HCT116 (cell line): Measurements from ENCODE around the gene ADORA3. TPM values are rescaled to one million over a fixed set of nuclear protein-coding genes. Genes with fewer than 3 reads are reported as not detected.

Experiments used
- ATAC-seq: fragments of 200-7000 bp; cut with Tn5 transposase; 2 replicates; pipeline ENCODE4 v1.9.1; 2020; ENCODE audit warnings: mild to moderate bottlenecking, moderate library complexity
- BruUV-seq: library from RNA; stranded (reverse); fragments of 400-500 nt; replicated peaks from 2 replicates; lab custom pipeline; 2021; lab: Mats Ljungman, UMichigan
- CTCF ChIA-PET: fragments of 300-600 bp; sonication (Branson Sonifier 250); formaldehyde crosslinking; loops from one replicate; lab custom pipeline; 2021; ENCODE audit warnings: antibody characterized with exemption; lab: Charles Lee
- POLR2A ChIA-PET: fragments of 300-600, 350-600 bp; sonication (Branson Sonifier 250); formaldehyde crosslinking; loops from one replicate; lab custom pipeline; 2021; ENCODE audit warnings: antibody characterized with exemption; lab: Charles Lee
- RAD21 ChIA-PET, 2 experiments: fragments of 300-600 bp; sonication (Branson Sonifier 250); formaldehyde crosslinking; loops; one replicate each; lab custom pipeline; 2023; ENCODE audit warnings: low total read pairs in 2 of 2; ENCODE audit not compliant: uncharacterized antibody in 2 of 2, unreplicated experiment in 2 of 2, low non-redundant PET in 1 of 2; lab: Charles Lee
- DNase-seq: peaks from one replicate; pipeline ENCODE4 v3.0.0-alpha.2; 2010; ENCODE audit warnings: low read depth, low spot score
- H2AFZ ChIP-seq: fragments of 200-600 bp; shearing (Covaris generic), sonication (generic); 2 replicates; pipeline ENCODE4 v1.6.1; 2017; ENCODE audit warnings: low read depth, mixed run types, mixed read lengths, antibody characterized with exemption, low read length; ENCODE audit not compliant: poor library complexity, severe bottlenecking
- H3K27ac ChIP-seq: 2 replicates; pipeline ENCODE4 v1.5.1; 2012; ENCODE audit warnings: low read depth, low read length
- H3K27me3 ChIP-seq: fragments of 200-600 bp; sonication (generic); 2 replicates; pipeline ENCODE4 v1.6.1; 2016; ENCODE audit warnings: mixed run types, low read length, mixed read lengths; ENCODE audit not compliant: insufficient read depth
- H3K36me3 ChIP-seq, 2 experiments: fragments of 200-500 bp in 1 of 2; fragments of 200-600 bp in 1 of 2; sonication (Bioruptor generic) in 1 of 2; sonication (generic) in 1 of 2; 2 replicates each; pipeline versions ENCODE4 v1.5.1 to v1.6.1; 2014 to 2016; ENCODE audit warnings: low read length in 2 of 2, inconsistent platforms in 1 of 2, mixed read lengths in 1 of 2, mixed run types in 1 of 2; ENCODE audit not compliant: insufficient read depth in 2 of 2, control insufficient read depth in 1 of 2
- H3K4me1 ChIP-seq, 2 experiments: fragments of 200-600 bp in 1 of 2; sonication (generic) in 1 of 2; 2 replicates each; pipeline versions ENCODE4 v1.5.1 to v1.6.1; 2012 to 2017; ENCODE audit warnings: low read length in 2 of 2, inconsistent platforms in 1 of 2, mild to moderate bottlenecking in 1 of 2, mixed read lengths in 1 of 2, mixed run types in 1 of 2, moderate library complexity in 1 of 2; ENCODE audit not compliant: insufficient read depth in 2 of 2, control insufficient read depth in 1 of 2
- H3K4me2 ChIP-seq: fragments of 200-600 bp; sonication (generic); 2 replicates; pipeline ENCODE4 v1.6.1; 2017; ENCODE audit warnings: mixed run types, low read length, mixed read lengths
- H3K4me3 ChIP-seq, 2 experiments: fragments of 200-600 bp in 1 of 2; sonication (generic) in 1 of 2; replicated peaks in 1 of 2; 2 replicates each; pipeline ENCODE4 v1.5.1; 2011 to 2016; ENCODE audit warnings: low read length in 2 of 2, control low read depth in 1 of 2, low read depth in 1 of 2, mild to moderate bottlenecking in 1 of 2, mixed read lengths in 1 of 2, mixed run types in 1 of 2
- H3K79me2 ChIP-seq: fragments of 200-600 bp; sonication (generic); 2 replicates; pipeline ENCODE4 v1.6.1; 2017; ENCODE audit warnings: mild to moderate bottlenecking, mixed run types, low read length, moderate library complexity, mixed read lengths; ENCODE audit not compliant: insufficient read depth
- H3K9ac ChIP-seq: fragments of 200-600 bp; sonication (generic); 2 replicates; pipeline ENCODE4 v1.6.1; 2016; ENCODE audit warnings: low read length, mixed read lengths
- H3K9me2 ChIP-seq: fragments of 200-600 bp; sonication (generic), shearing (Covaris generic); 2 replicates; pipeline ENCODE4 v1.6.1; 2017; ENCODE audit warnings: mixed run types, mild to moderate bottlenecking, moderate library complexity; ENCODE audit not compliant: insufficient read depth
- H3K9me3 ChIP-seq, 2 experiments: fragments of 200-500 bp in 1 of 2; fragments of 200-600 bp in 1 of 2; sonication (Bioruptor generic) in 1 of 2; sonication (generic) in 1 of 2; 2 replicates each; pipeline ENCODE4 v1.6.1; 2014 to 2017; ENCODE audit warnings: low read length in 2 of 2, mixed read lengths in 2 of 2, inconsistent platforms in 1 of 2, low read depth in 1 of 2, mild to moderate bottlenecking in 1 of 2, mixed run types in 1 of 2, moderate library complexity in 1 of 2; ENCODE audit not compliant: control insufficient read depth in 1 of 2, insufficient read depth in 1 of 2
- H4K20me1 ChIP-seq: fragments of 200-600 bp; sonication (generic), shearing (Covaris generic); 2 replicates; pipeline ENCODE4 v1.6.1; 2017; ENCODE audit warnings: mixed run types, mild to moderate bottlenecking, moderate library complexity; ENCODE audit not compliant: insufficient read depth
- CBX3 ChIP-seq: IDR thresholded peaks from 2 replicates; pipeline ENCODE4 v1.6.1; 2012; ENCODE audit warnings: low read depth
- CEBPB ChIP-seq: IDR thresholded peaks from 2 replicates; pipeline ENCODE4 v1.6.1; 2012; ENCODE audit warnings: low read depth
- EGR1 ChIP-seq: IDR thresholded peaks from 2 replicates; pipeline ENCODE4 v1.6.1; 2012; ENCODE audit warnings: low read depth
- ELF1 ChIP-seq: IDR thresholded peaks from 2 replicates; pipeline ENCODE4 v1.6.1; 2012; ENCODE audit warnings: low read depth, borderline replicate concordance
- EZH2 ChIP-seq: fragments of 200-600 bp; sonication (generic); IDR thresholded peaks from 2 replicates; pipeline ENCODE4 v1.6.1; 2017; ENCODE audit warnings: antibody characterized with exemption, mixed run types
- EZH2phosphoT487 ChIP-seq: fragments of 200-600 bp; IDR thresholded peaks from 2 replicates; pipeline ENCODE4 v1.6.1; 2018; ENCODE audit warnings: antibody characterized with exemption, borderline replicate concordance
- FOSL1 ChIP-seq: IDR thresholded peaks from 2 replicates; pipeline ENCODE4 v1.6.1; 2012; ENCODE audit warnings: low read depth
- JUND ChIP-seq: IDR thresholded peaks from 2 replicates; pipeline ENCODE4 v1.6.1; 2012
- POLR2A ChIP-seq: IDR thresholded peaks from 2 replicates; pipeline ENCODE4 v1.7.0; 2011; ENCODE audit warnings: borderline replicate concordance; ENCODE audit not compliant: insufficient read depth, insufficient read length; ENCODE audit errors: extremely low read depth
- POLR2AphosphoS5 ChIP-seq: IDR thresholded peaks from 2 replicates; pipeline ENCODE4 v1.6.1; 2011; ENCODE audit warnings: mild to moderate bottlenecking, low read depth, low read length, moderate library complexity
- RAD21 ChIP-seq: IDR thresholded peaks from 2 replicates; pipeline ENCODE4 v1.6.1; 2012; ENCODE audit warnings: low read depth, mild to moderate bottlenecking
- SP1 ChIP-seq: IDR thresholded peaks from 2 replicates; pipeline ENCODE4 v1.6.1; 2012; ENCODE audit warnings: low read depth
- SRF ChIP-seq: IDR thresholded peaks from 2 replicates; pipeline ENCODE4 v1.6.1; 2012; ENCODE audit warnings: low read depth
- TCF7L2 ChIP-seq: IDR thresholded peaks from 2 replicates; pipeline ENCODE4 v1.7.0; 2011; ENCODE audit warnings: borderline replicate concordance, inconsistent platforms; ENCODE audit not compliant: insufficient read depth, insufficient read length; ENCODE audit errors: extremely low read depth
- YY1 ChIP-seq: IDR thresholded peaks from 2 replicates; pipeline ENCODE4 v1.6.1; 2011; ENCODE audit warnings: low read length, low read depth, moderate library complexity, mild to moderate bottlenecking; ENCODE audit not compliant: insufficient replicate concordance; ENCODE audit errors: extremely low read depth
- ZNF274 ChIP-seq: fragments of 200-500 bp; sonication (Bioruptor generic); IDR thresholded peaks from 2 replicates; pipeline ENCODE4 v1.6.1; 2014; ENCODE audit warnings: mild to moderate bottlenecking, low read depth, low read length, inconsistent platforms
- intact Hi-C: fragments of 100-400 bp; cut with micrococcal nuclease; formaldehyde crosslinking; loops from 2 replicates; pipeline ENCODE4 v1.10.0; 2022
- total RNA-seq: library from RNA; stranded (reverse); gene quantifications from one replicate; pipeline ENCODE4 v1.2.1, GENCODE V29; 2021; ENCODE audit not compliant: unreplicated experiment
- TF ChIP-seq, protein P1 (sequence below): IDR thresholded peaks from 2 replicates; pipeline ENCODE4 v1.6.1; 2012
- TF ChIP-seq, protein P2 (sequence below): IDR thresholded peaks from 2 replicates; pipeline ENCODE4 v1.6.1; 2012; ENCODE audit warnings: low read depth
- TF ChIP-seq, protein P3 (sequence below): IDR thresholded peaks from 2 replicates; pipeline ENCODE4 v1.6.1; 2011; ENCODE audit warnings: mild to moderate bottlenecking, low read length, moderate library complexity; ENCODE audit not compliant: insufficient replicate concordance; ENCODE audit errors: extremely low read depth

ADORA3 gene
- total RNA-seq, 1 experiment from 2014 or later, result not detected

DNA sequence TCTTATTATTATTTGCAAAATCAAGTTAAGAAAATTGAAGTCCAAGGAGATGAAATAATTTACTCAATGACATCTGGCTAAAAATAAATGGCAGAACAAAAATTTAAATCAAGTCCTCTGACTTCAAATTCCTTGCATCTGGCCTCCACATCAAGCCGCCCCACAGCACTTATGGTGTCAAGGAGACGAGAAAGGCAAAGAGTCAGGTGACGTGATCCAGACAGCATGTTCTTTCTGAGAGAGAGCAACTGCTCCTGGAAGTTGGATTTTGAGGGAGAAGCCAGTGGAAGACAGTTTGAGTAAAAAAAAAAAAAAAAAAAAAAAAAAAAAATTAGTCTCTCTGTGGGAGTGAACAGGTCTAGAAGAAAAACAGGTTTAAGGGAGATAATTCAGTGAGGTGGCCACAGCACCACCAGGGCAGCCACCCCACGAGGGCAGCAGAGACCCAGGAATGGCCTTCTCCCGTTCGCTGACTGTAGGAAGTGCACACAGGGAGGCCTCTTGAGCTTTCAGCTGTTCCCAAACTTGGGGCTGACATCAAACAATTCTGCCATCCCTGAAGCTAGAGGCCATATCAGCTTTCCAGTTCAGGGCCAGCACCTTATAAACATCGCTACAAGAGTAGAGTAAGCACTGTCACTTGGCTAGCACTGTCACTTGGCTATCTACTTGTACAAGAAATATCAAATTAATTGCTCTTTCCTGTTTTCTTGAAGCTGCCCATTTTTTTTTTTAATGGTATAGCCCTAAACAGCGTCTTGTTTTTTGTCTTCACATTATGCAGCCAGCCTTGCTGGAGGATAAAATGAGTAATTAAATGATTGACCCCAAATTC is 21.8 kb downstream of the ADORA3 start:
- H3K36me3 ChIP-seq, result no peaks in the 10 kb centered on the region
- no peak overlapping the region for H3K27ac ChIP-seq
- ChIA-PET POLR2A (interaction anchor here (0.7 kb wide), 1 partner anchor 266 kb away, joined by 3 read pairs; no protein-coding TSS in a partner anchor), RAD21 (interaction anchor here (0.6 to 1.4 kb wide), 8 partner anchors 26 to 784 kb away, joined by 3 to 7 read pairs (median 3); no protein-coding TSS in a partner anchor), CTCF (interaction anchor here (0.6 to 3.2 kb wide), 15 partner anchors 9 to 888 kb away, joined by 3 to 41 read pairs (median 6); partner anchors contain the start of gene INKA2)
- peak; percentile 42 for DNase-seq
- peak; percentile 97 for ATAC-seq
- H3K79me2 ChIP-seq, result no peaks in the 10 kb centered on the region
- no peak overlapping the region for H3K9ac ChIP-seq
- intact Hi-C loops, result loop anchor here (1.0 to 5.0 kb wide), 4 partner anchors 175 to 511 kb away; no protein-coding TSS in a partner anchor
- no peaks in the 10 kb centered on the region for H3K9me3 ChIP-seq
- no peak overlapping the region for H3K4me2 ChIP-seq
- BruUV-seq, result no TSS peak
- H3K4me1 ChIP-seq, result no peaks in the 10 kb centered on the region
- no peaks in the 10 kb centered on the region for H3K9me2 ChIP-seq
- H3K4me3 ChIP-seq, result no peak overlapping the region
- H3K27me3 ChIP-seq, result no peaks in the 10 kb centered on the region
- no peak overlapping the region for H2AFZ ChIP-seq
- H4K20me1 ChIP-seq, result no peaks in the 10 kb centered on the region
- TF ChIP-seq EGR1 (no peak), ELF1 (no peak), CBX3 (no peak), EZH2phosphoT487 (no peak), POLR2A (no peak), RAD21 (peak; percentile 88), SRF (no peak), EZH2 (no peak), FOSL1 (no peak), CEBPB (no peak), JUND (no peak), ZNF274 (no peak), SP1 (no peak), TCF7L2 (peak; percentile 48), POLR2AphosphoS5 (no peak), YY1 (no peak)
- TF ChIP-seq, protein P1, sequence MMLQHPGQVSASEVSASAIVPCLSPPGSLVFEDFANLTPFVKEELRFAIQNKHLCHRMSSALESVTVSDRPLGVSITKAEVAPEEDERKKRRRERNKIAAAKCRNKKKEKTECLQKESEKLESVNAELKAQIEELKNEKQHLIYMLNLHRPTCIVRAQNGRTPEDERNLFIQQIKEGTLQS, result no peak
- TF ChIP-seq, protein P2, sequence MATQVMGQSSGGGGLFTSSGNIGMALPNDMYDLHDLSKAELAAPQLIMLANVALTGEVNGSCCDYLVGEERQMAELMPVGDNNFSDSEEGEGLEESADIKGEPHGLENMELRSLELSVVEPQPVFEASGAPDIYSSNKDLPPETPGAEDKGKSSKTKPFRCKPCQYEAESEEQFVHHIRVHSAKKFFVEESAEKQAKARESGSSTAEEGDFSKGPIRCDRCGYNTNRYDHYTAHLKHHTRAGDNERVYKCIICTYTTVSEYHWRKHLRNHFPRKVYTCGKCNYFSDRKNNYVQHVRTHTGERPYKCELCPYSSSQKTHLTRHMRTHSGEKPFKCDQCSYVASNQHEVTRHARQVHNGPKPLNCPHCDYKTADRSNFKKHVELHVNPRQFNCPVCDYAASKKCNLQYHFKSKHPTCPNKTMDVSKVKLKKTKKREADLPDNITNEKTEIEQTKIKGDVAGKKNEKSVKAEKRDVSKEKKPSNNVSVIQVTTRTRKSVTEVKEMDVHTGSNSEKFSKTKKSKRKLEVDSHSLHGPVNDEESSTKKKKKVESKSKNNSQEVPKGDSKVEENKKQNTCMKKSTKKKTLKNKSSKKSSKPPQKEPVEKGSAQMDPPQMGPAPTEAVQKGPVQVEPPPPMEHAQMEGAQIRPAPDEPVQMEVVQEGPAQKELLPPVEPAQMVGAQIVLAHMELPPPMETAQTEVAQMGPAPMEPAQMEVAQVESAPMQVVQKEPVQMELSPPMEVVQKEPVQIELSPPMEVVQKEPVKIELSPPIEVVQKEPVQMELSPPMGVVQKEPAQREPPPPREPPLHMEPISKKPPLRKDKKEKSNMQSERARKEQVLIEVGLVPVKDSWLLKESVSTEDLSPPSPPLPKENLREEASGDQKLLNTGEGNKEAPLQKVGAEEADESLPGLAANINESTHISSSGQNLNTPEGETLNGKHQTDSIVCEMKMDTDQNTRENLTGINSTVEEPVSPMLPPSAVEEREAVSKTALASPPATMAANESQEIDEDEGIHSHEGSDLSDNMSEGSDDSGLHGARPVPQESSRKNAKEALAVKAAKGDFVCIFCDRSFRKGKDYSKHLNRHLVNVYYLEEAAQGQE, result no peak
- TF ChIP-seq, protein P3, sequence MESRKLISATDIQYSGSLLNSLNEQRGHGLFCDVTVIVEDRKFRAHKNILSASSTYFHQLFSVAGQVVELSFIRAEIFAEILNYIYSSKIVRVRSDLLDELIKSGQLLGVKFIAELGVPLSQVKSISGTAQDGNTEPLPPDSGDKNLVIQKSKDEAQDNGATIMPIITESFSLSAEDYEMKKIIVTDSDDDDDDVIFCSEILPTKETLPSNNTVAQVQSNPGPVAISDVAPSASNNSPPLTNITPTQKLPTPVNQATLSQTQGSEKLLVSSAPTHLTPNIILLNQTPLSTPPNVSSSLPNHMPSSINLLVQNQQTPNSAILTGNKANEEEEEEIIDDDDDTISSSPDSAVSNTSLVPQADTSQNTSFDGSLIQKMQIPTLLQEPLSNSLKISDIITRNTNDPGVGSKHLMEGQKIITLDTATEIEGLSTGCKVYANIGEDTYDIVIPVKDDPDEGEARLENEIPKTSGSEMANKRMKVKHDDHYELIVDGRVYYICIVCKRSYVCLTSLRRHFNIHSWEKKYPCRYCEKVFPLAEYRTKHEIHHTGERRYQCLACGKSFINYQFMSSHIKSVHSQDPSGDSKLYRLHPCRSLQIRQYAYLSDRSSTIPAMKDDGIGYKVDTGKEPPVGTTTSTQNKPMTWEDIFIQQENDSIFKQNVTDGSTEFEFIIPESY, result no peak
